HepG2 (cell line): ENCODE data around the gene RHEBL1.

ENCODE experiments used
- EP300 ChIP-seq, 3 experiments: sonication (generic) in 1 of 3; formaldehyde crosslinking in 1 of 3; IDR thresholded peaks; 2 replicates each; pipeline versions ENCODE4 v1.5.1 to v1.6.1; 2011 to 2020; ENCODE audit warnings: low read depth in 2 of 3, low read length in 2 of 3, borderline replicate concordance in 1 of 3, improper control_type of control experiment in 1 of 3, mild to moderate bottlenecking in 1 of 3, missing genetic modification reagents in 1 of 3, moderate library complexity in 1 of 3
- JUND ChIP-seq: sonication (generic); formaldehyde crosslinking; IDR thresholded peaks from 2 replicates; pipeline ENCODE4 v1.8.0; 2022; ENCODE audit warnings: mild to moderate bottlenecking, missing genetic modification reagents
- PHF21A ChIP-seq: sonication (generic); formaldehyde crosslinking; IDR thresholded peaks from 2 replicates; pipeline ENCODE4 v1.5.0; 2020; ENCODE audit warnings: mild to moderate bottlenecking, missing genetic modification reagents
- TAF1 ChIP-seq: sonication (generic); formaldehyde crosslinking; IDR thresholded peaks from 2 replicates; pipeline ENCODE4 v1.4.0; 2020; ENCODE audit warnings: missing genetic modification reagents

- no peak for TF ChIP-seq EP300 (IDR thresholded peaks at IDR 0.05; ENCODE audit: low read depth in 2 of 2, low read length in 2 of 2)
- no peak for TF ChIP-seq EP300 (CRISPR knock-in tag; IDR thresholded peaks at IDR 0.05; ENCODE audit: borderline replicate concordance)
- TF ChIP-seq PHF21A (CRISPR knock-in tag), result no peak
- TF ChIP-seq TAF1 (CRISPR knock-in tag), result no peak
- no peak for TF ChIP-seq JUND
Measured at GRCh38 chr12:49059299-49060171, 10.2 kb downstream of the RHEBL1 start.
